HG03135 (cell line): ENCODE measurements around the gene TEX2.

Experiments used
- ATAC-seq: cut with Tn5 transposase; IDR thresholded peaks from one replicate; pipeline ENCODE4 v1.9.1; 2021; ENCODE audit warnings: mild to moderate bottlenecking, moderate library complexity; ENCODE audit not compliant: unreplicated experiment

The TEX2 gene

GRCh38 chr17:64164596-64165285 lies 98.3 kb downstream of the TEX2 start:
- no peak for ATAC-seq

- ATAC-seq, result no peak
Observed at GRCh38 chr17:64163468-64163867, 99.6 kb downstream of the TEX2 start.

GRCh38 chr17:64162554-64162953 lies 100.5 kb downstream of the TEX2 start:
- no peak for ATAC-seq

- no peak for ATAC-seq
Observed at GRCh38 chr17:64161380-64162176, 101.5 kb downstream of the TEX2 start.

DNA sequence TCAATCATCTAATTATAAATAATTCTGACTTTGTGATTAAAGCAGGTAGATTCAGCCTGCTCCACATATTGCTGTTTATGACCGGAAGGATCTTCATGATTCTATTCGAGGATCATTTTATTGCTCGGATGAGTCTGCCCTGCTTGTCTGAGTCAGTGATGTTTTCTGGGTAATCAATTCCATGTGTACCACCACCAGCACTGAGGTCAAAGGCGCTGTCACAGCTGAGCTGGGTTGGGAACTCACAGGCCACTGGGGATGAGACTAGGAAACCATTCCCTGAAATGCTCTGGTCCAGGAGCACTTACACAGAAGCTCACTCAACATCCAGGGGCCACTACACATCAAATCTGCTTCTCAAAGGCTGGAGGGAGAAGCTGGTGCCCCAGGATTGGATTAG lies 102.7 kb downstream of the TEX2 start:
- no peak for ATAC-seq

DNA sequence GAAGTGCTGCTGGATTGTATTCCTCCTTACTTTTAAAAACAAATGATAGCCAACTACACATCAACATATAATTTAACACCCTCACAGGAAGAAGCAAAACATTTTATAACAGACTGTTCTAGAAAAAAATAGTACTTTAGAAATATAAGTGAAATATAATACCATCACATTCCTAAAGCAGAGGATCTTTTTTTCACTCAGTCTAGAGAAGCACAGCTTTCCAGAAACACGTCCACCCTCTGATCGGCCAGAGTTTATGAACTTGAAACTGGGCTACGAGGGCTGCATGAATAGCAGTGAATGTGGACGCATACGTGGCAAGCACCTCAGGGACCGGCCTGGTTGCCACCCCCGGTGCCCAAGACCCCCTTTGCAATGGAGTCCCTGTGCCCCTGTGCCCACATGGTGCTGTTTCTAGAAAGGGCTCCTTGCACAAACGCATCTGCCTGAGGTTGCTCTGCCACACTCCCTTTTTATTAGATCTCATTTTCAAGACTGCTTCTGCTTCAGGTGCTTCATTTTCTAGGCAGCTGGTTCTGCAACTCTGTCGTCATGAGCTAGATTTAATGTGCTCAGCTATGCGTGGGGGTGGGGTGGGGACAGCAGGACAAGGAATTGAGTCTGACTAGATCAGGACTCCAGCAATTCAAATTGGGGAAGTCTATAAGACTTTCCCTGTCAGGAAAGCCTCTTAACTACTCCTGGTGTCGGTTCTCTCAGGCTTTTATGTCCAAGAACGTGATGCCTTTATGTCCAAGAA lies 104.0 kb downstream of the TEX2 start:
- no peak for ATAC-seq

DNA sequence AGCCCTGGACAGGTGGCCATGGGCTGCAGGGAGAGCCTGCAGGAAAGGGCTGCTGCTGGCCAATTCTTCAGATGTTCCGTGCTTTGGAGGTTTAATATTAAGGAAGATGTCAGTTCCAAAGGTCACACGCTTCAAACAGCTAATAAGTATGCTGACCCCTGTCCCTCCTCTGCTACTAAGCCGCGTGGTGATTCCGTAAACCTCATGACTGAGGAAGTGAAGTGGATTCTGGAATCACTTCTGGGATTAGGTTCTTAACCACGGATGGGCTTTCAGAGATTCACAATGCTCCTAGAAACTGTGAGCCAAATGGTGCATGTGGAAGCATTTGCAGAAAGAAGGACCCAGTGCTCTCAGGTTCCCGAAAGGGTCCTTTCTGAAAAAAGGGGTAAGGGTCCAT lies 104.7 kb downstream of the TEX2 start:
- no peak for ATAC-seq

DNA sequence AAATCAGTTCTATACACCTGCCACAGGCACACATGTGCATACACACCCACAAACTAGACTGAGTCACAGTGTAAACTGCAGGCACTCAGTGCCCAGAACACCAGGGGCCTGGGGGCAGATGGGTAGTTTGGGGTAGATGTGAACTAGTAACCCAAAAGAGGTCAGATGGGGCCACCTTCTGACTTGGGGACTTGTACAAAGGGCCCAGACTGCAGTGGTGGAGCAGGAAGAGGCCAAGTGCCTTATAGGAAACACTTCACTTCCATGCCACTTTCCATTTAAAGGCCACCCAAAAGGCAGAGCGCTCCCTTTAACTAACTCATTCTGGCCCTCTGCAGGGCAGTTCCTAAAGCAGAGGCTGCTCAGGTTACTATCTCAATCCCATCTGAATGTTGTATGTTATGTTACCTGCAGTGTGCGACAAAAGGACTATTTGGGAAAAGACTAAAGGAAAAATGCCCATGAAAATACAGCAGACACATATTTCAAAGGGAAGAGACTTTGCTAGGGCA lies 105.3 kb downstream of the TEX2 start:
- ATAC-seq, result no peak

- ATAC-seq, result no peak
Observed at GRCh38 chr17:64156670-64157069, 106.4 kb downstream of the TEX2 start.

GRCh38 chr17:64155751-64156544 lies 107.1 kb downstream of the TEX2 start:
- no peak for ATAC-seq

GRCh38 chr17:64155129-64155528 lies 107.9 kb downstream of the TEX2 start:
- no peak for ATAC-seq

DNA sequence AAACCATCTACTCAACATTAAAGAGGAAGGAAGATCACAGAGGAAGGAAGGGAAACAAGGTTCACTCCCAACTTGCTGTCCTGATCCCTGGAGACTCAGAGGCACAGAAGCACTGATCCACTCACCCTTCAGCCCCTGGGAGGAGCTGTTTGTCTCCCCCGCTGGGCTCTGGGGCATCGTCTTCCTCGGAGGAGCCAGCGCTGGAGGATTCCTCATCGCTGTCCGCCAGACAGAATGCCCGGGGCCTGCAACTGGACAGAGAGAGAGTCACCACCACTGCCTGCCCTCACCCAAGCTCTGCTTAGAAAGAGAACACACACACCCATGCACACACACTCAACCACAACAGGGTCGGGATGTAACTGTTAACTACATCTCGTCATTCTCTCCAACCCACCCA lies 108.3 kb downstream of the TEX2 start:
- ATAC-seq, result no peak

DNA sequence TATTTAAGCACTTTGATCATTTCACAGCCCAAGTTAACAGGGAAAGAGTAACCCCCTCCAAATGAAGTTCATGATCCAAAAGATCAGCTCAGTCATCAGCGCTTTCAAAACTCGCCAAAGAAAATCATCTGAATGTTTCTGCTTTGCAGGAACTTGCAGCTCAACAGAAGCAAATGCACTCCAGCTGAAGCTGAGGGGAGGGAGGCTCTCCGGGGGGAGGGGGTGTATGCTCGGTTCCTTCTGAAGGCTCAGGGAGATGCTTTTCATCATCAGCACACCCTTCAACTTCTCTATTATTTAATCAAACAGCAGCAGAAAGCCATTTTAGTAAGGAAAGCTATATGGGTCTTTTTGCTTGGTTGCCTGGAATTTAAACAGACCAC lies 108.8 kb downstream of the TEX2 start:
- no peak for ATAC-seq

DNA sequence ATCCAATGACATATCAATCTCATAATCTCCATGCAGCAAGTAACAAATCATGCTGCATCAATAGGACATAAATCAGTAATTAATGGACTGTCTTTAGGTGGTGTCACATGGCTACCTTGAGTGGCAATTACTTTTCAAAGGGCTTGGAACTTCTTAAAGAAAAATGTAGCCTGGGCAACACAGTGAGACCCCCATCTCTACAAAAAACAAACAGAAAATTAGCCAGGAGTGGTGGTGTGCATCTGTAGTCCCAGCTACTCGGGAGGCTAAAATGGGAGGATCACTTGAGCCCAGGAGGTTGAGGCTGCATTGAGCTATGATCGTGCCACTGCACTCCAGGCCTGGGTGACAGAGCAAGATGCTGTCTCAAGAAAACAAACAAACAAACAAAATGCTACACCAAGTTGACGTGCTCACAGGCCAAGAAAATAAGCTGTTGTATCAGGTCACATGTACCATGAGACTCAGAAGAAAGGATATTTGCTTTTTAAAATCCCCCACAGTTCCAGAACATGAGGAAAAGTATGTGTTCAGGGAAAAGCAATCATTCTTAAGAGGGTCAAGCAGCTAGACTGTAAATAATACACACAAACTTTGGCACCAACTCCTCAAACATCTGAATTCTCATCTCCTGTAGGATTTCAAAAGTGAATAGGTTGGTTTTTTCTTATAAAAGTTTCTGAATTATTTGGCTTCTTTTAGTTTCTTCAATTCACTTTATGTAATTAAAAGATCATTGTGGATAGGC lies 109.3 kb downstream of the TEX2 start:
- no peak for ATAC-seq

DNA sequence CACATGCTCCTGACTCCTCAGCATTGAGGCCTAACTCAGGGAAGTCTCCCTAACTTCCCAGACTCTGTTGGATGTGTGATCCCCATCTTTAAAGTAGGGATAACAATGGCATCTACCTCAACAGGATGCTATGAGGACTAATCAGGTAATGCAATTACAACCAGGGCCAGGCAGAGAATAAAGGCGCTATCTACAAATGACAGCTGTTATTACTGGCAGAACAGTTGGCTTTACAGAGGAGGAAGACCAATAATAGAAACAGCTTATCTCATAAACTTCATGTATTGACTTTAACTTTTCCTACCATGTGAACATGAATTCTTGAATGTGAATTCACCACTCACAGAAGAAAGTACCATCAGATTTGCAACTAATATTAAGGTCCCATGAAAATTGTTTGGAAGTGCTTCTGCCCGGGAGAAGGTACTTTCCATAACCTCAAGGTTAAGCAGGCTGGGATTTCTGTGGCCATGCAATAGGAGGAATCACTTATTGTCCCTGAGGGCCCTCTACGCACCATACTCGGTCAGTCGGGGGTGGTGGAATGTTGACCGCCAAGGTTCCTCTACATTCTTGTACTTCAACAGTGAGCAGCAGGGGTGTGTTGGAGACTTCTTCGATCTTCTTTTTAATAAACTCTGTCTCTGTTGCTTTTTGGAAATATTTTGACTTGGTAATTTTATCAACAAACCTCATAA lies 110.5 kb downstream of the TEX2 start:
- no peak for ATAC-seq

GRCh38 chr17:64151016-64151368 lies 112.1 kb downstream of the TEX2 start:
- no peak for ATAC-seq

DNA sequence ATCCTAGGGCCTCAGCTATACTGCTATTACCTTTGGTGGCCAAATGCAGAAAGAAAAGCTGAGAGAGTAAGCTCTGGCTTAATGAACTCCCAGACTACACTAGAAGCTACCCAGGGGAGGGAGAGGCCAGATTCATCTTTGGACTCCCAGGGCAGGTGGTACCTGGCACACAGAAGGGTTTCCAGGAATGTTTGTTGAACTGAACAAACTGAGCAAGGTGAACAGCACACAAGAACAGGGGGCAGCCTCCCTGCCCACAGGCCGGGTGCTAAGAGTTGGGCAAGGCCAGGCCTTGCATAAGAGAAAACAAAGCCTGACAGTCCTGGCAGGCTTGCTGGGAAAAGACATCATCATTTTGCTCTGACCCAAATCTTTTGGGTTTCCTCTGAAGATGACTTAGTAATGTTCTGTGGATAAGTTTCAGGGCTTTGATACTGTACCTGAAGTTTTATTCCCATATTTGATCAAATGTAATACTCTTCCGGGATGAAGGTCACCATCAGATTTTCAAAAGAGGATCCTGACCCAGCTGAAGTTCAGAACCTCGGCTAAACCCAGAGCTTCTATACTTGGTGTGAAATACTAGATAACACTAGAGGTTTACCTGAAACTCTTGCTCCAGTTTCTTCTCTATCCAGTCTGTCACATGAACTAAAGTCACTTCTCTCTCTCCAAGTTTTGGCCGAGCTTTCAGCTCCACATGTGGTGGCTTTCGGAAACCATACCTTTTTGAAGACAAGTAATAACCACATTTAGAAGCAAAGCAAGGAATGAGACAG lies 112.6 kb downstream of the TEX2 start:
- no peak for ATAC-seq

GRCh38 chr17:64149196-64149595 lies 113.9 kb downstream of the TEX2 start:
- ATAC-seq, result no peak

DNA sequence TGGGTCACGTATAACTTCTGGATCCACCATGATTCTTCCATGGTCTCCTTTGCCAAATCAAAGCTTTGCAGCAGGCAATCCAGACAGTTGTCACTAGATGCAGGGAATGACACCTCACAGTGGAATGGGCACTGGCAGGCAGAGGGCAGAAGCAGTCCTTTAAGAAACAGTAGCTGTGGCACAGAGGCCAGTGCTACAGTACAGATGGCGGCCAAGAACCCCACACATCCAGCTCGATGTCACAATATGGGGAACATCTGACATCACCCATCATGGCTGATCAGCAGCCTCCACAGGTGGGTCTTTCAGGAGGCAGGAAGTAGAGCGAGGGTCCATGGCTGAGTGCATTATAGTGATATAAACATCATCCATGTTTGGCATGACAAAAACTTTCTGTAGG lies 114.4 kb downstream of the TEX2 start:
- ATAC-seq, result no peak
